NCI-H460 (cell line): ENCODE measurements around the gene GPSM1. TPM values are rescaled to one million over a fixed set of nuclear protein-coding genes. Genes with fewer than 3 reads are reported as not detected.

ENCODE experiments used
- DNase-seq: peaks from one replicate; pipeline ENCODE4 v3.0.0-alpha.2; 2016; ENCODE audit warnings: low read depth; ENCODE audit errors: extremely low read depth
- total RNA-seq: library from RNA; depleted of rRNA; stranded (reverse); fragments of >200 nt; shearing (Covaris generic); gene quantifications from 2 replicates; pipeline ENCODE4 v1.2.3, GENCODE V29; 2014

The GPSM1 gene
- total RNA-seq, 1 experiment from 2014 or later: 19.8 TPM

DNA sequence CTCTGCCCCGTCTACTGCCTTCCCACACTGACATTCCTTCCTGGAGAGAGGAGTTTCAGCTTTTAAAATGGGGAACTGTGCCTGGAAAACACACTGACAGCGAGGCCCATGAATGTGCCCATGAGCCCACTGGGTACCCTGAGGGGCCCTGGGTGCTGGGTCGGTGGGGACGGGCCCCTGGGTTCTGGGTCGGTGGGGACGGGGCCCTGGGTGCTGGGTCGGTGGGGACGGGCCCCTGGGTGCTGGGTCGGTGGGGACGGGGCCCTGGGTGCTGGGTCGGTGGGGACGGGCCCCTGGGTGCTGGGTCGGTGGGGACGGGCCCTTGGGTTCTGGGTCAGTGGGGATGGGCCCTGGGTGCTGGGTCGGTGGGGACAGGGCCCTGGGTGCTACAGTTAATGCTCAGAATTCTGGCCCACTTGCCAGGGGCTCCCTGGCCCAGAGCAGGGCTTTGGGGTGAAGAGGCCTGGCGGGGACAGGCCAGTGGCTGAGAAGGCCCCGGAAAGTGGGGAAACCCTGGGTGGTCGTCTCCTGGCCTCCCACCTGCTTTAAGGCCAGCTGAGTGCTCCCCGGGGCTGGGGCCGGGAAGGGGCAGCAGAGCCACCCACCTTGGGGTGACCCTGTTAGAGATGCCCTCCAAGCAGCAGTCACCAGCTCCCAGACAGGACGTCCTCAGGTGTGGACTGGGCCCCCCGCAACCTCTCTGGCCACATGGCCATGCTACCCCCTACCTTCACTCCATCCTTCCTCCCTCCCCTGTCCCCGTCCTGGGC is 2.5 kb downstream of the GPSM1 start:
- no peak for DNase-seq

GRCh38 chr9:136330406-136330990 is 3.2 kb downstream of the GPSM1 start:
- DNase-seq: no peak

GRCh38 chr9:136331030-136331429 is 3.7 kb downstream of the GPSM1 start:
- DNase-seq: no peak

- no peak for DNase-seq
These were observed 4.5 kb downstream of the GPSM1 start for GRCh38 chr9:136331556-136332481.

DNA sequence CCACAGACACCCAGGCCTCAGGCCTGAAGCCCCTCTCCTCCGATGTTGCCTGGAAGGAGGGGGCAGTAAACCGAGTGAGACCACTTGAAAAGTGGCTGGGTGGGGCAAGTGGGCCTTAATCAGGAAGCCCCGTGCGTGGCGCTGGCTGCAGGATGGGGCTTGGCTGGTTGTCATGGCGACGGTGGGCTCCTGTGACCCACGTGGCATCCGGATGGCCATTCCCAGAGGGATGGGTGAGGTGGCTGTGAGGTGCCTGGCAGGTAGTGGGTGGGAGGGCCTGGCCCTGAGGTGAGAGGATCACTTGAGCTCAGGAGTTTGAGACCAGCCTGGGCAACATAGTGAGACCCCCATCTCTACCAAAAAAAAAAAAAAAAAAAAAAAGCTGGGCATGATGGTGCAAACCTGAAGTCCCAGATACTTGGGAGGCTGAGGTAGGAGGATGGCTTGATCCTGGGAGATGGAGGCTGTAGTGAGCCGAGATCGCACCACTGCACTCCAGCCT is 5.2 kb downstream of the GPSM1 start:
- DNase-seq: no peak

- no peak for DNase-seq
These were observed 5.7 kb downstream of the GPSM1 start for GRCh38 chr9:136333045-136333444.

- no peak for DNase-seq
These were observed 6.1 kb downstream of the GPSM1 start for GRCh38 chr9:136333486-136333885.

DNA sequence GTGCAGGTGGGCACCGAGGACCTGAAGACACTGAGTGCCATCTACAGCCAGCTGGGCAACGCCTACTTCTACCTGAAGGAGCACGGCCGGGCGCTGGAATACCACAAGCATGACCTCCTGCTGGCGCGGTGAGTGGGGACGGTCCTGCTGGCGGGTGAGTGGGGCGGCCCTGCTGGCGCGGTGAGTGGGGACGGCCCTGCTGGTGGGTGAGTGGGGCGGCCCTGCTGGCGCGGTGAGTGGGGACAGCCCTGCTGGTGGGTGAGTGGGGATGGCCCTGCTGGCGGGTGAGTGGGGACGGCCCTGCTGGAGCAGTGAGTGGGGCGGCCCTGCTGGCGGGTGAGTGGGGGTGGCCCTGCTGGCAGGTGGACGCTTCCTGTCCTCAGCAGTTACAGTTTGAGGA is 7.2 kb downstream of the GPSM1 start:
- DNase-seq: no peak

DNA sequence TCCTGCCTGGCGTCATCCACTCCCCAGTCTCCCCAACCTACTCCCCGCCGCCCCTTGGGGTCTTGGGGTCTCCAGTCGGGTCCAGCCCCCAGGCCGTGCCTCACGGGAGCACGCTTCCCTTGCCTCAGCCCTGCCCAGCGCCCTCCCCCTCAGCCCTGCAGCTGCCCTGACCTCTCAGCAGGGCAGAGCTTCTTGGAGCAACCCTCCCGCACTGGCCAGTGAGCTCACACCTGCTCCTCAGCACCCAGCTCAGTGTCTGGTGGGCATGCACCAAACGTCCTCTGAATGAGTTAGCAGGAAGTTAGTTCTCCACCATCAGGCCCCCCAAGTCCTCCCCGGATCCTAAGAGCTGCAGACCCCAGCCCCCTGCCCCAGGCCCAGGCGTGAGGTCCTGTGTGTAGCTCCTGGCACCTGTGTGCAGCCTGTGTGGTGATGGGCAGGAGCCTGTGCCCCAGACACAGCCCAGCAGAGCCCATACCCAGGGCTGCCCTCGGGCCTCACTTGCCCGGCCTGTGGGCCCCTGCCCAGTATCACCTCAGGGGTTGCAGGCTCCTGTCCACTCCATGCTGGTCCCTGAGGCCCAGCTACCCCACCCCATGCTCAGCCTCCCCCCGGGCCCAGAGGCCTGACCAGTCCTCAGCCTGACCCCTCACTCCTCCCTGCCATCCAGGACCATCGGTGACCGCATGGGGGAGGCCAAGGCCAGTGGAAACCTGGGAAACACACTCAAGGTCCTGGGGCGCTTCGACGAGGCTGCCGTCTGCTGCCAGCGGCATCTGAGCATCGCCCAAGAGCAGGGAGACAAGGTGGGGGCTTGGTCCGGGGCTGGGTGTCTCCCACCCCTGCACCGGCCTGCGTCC is 8.2 kb downstream of the GPSM1 start:
- no peak for DNase-seq

- no peak for DNase-seq
These were observed 9.0 kb downstream of the GPSM1 start for GRCh38 chr9:136336156-136336870.

DNA sequence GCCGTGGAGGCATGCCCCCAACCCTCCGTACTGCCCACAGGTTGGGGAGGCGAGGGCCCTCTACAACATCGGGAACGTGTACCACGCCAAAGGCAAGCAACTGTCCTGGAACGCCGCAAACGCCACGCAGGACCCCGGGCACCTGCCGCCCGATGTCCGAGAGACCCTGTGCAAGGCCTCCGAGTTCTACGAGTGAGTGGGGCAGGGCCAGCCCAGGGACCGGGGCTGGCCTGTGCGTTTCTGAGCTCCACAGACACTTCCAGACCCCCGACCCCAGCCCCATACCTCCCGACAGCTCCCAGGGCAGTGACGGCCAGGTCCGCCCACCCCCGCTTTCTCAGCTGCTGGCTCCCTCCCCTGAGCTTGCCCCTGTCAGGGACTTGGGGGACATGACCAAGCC is 9.5 kb downstream of the GPSM1 start:
- no peak for DNase-seq

DNA sequence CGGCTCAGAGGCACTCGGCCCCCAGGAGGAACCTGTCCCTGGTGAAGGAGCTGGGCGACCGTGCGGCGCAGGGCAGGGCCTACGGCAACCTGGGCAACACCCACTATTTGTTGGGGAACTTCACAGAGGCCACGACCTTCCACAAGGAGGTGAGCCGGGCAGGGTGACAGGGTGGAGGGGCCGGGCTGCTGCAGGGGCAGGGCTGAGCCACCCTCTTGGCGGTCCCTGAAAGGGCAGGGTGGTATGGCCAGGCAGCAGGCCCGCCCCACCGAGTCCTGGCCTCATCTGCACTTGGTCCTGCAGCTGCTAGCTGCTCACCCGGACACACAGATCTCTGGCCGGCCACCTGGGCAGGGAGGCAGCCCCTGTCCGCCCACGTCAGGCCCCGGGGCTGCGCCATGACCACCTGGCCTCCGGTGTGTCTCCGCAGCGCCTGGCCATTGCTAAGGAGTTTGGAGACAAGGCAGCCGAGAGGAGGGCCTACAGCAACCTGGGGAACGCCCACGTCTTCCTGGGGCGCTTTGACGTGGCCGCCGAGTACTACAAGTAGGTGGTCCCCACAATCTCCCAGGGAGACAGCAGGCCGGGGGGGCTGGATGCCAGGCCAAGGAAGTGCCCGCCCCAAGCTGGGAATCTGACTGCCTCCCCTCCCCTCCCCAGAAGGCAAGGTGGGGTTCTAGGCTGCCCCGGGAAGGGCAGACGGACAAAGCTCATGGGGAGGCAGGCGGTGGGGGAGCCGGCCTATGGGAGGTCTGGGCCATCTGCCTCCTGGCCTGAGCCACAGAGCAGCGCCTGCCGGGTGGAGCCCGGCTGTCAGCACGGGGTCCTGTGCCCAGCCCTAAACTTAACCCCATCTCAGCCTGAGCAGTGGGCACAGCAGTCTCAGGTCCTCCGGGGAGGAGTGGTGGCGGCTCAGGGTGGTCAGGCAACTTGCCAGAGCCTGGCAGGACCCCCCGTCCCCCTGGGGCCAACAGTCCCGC is 10.4 kb downstream of the GPSM1 start:
- no peak for DNase-seq

GRCh38 chr9:136338511-136338910 is 11.2 kb downstream of the GPSM1 start:
- DNase-seq: no peak

DNA sequence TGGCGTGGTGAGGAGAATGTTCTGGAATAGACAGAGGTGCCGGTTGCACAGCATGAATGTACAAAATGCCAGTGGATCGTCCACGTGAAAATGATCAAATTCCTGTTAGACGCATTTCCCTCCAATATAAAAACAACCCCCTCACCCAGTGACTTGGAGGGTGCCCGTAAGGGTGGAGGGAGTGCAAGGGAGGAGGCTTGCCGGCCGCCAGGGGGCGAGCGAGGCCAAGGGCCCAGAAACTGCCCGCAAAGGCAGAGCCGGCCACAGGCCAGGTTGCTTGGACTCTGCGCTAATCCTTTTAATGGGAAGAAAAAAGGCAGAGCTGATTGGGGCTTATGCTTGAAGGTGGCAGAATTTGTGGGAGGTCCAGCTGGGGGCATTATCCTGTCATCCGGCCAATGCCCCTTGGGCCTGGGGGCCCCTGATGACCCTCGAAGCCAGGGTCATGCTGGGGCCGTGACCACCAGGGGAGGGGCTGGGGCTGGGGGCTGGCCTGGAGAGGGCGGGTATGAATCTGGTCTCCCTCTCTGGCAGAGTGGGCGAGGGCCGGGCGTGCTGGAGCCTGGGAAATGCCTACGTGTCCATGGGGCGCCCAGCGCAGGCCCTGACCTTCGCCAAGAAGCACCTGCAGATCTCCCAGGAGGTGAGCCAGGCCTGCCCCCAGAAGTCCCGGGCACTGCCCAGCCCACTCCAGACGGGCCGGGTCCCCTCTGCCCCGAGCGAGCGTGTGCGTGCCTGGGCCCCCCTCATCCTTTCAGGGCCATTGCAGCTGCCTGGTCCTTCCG is 12.0 kb downstream of the GPSM1 start:
- peak; percentile 52 for DNase-seq

GRCh38 chr9:136339958-136340310 is 12.6 kb downstream of the GPSM1 start:
- DNase-seq: no peak

GRCh38 chr9:136340356-136341041 is 13.2 kb downstream of the GPSM1 start:
- no peak for DNase-seq

- DNase-seq: no peak
These were observed 13.8 kb downstream of the GPSM1 start for GRCh38 chr9:136341042-136341655.
